ENCODE results near the gene TXN2. TPM values are rescaled to one million over a fixed set of nuclear protein-coding genes. Genes with fewer than 3 reads are reported as not detected.

Gene TXN2
- total and polyA plus RNA-seq, 2 of the 4 experiments (the other 2 are of a cell fraction) = 49.6 to 166 TPM

- peaks cover 27% of the 10 kb centered on the region for H3K4me1 ChIP-seq (ENCODE audit: control insufficient read depth, insufficient read depth, low read length)
- intact Hi-C loops (cut with micrococcal nuclease) = no loop called here
- no peaks in the 10 kb centered on the region for H3K27me3 ChIP-seq (ENCODE audit: control insufficient read depth, insufficient read depth, low read length)
- POLR2A ChIA-PET (ENCODE audit: unreplicated experiment) = interaction anchor here (0.6 kb wide), 1 partner anchor 17 kb away, joined by 14 read pairs; no protein-coding TSS in a partner anchor
- ATAC-seq (ENCODE audit: low read depth) (peak; percentile 28), DNase-seq (no peak)
- peaks cover 7% of the 10 kb centered on the region; the same call in 1 of the 2 replicates for H3K9me1 ChIP-seq (ENCODE audit: insufficient read depth, low read length)
- H4K5ac ChIP-seq (ENCODE audit: low read depth, low read length) = peak overlapping the region; percentile 35; the same call in 1 of the 2 replicates
- no peaks in the 10 kb centered on the region for H3K9me3 ChIP-seq (ENCODE audit: control insufficient read depth, insufficient read depth, low read length)
- no peaks in the 10 kb centered on the region for H4K20me1 ChIP-seq (ENCODE audit: insufficient read depth, low read length)
- no peak overlapping the region for H3K9ac ChIP-seq (ENCODE audit: low read depth, low read length)
- H3K36me3 ChIP-seq (ENCODE audit: control insufficient read depth, insufficient read depth, low read length) = no peaks in the 10 kb centered on the region
- H3K14ac ChIP-seq (replicated peaks; ENCODE audit: low read depth, low read length) = peak overlapping the region; percentile 72
- H2AFZ ChIP-seq (replicated peaks; ENCODE audit: low read length, poor library complexity) = peak overlapping the region; percentile 39
- peak overlapping the region; percentile 96 for H2AK5ac ChIP-seq (ENCODE audit: low read depth, low read length)
- no peak overlapping the region for H3K4me3 ChIP-seq (ENCODE audit: insufficient read depth, low read depth, low read length)
- no TSS peak for BruUV-seq (replicated peaks)
- H4K8ac ChIP-seq (ENCODE audit: low read depth in 2 of 2, low read length in 2 of 2) = peak overlapping the region; percentile 40 to 59; a peak in 1 of 4 replicates
- dilution Hi-C loops (cut with HindIII; ENCODE audit: low sequenced_read_pairs, unreplicated experiment) = no loop called here
- peak overlapping the region; percentile 61; the same call in 1 of the 2 replicates for H3K18ac ChIP-seq (ENCODE audit: low read depth, low read length)
- CTCF ChIA-PET = no interaction called here
- H3K4me2 ChIP-seq (ENCODE audit: low read depth, low read length) = no peak overlapping the region
- peak overlapping the region; percentile 6 for H2BK20ac ChIP-seq (ENCODE audit: low read depth, low read length)
- no peak overlapping the region for H3K23ac ChIP-seq (ENCODE audit: low read depth, low read length)
- H3K56ac ChIP-seq (ENCODE audit: extremely low read depth, insufficient read depth, low read length) = 0 out of 2 replicates have a peak overlapping the region, but pooled peaks have one; percentile 3
- in situ Hi-C loops (cut with MboI; ENCODE audit: low sequenced_read_pairs) = no loop called here
- peak overlapping the region; percentile 65; the same call in 2 of the 3 replicates for H2BK15ac ChIP-seq (ENCODE audit: low read depth, low read length)
- TF ChIP-seq MAZ (IDR thresholded peaks at IDR 0.05; ENCODE audit: borderline replicate concordance, low read depth, low read length) (no peak), NFE2L2 (IDR thresholded peaks at IDR 0.05; ENCODE audit: low read depth, low read length) (no peak), RAD21 (IDR thresholded peaks at IDR 0.05; ENCODE audit: low read length) (no peak), FOS (IDR thresholded peaks at IDR 0.05; ENCODE audit: low read depth, low read length) (no peak), BHLHE40 (IDR thresholded peaks at IDR 0.05; ENCODE audit: low read depth, low read length) (no peak), RFX5 (IDR thresholded peaks at IDR 0.05; ENCODE audit: low read depth, low read length) (no peak), CEBPB (IDR thresholded peaks at IDR 0.05; ENCODE audit: low read depth, low read length) (no peak), CHD1 (IDR thresholded peaks at IDR 0.05; ENCODE audit: low read depth, low read length) (no peak), MAFK (IDR thresholded peaks at IDR 0.05; ENCODE audit: low read depth, low read length) (no peak), MXI1 (IDR thresholded peaks at IDR 0.05; ENCODE audit: borderline replicate concordance, low read depth, low read length) (no peak), RCOR1 (IDR thresholded peaks at IDR 0.05; ENCODE audit: insufficient replicate concordance, low read length) (no peak), POLR2A (IDR thresholded peaks at IDR 0.05; ENCODE audit: low read depth, low read length) (no peak)
- TF ChIP-seq, protein P1, sequence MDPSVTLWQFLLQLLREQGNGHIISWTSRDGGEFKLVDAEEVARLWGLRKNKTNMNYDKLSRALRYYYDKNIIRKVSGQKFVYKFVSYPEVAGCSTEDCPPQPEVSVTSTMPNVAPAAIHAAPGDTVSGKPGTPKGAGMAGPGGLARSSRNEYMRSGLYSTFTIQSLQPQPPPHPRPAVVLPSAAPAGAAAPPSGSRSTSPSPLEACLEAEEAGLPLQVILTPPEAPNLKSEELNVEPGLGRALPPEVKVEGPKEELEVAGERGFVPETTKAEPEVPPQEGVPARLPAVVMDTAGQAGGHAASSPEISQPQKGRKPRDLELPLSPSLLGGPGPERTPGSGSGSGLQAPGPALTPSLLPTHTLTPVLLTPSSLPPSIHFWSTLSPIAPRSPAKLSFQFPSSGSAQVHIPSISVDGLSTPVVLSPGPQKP (IDR thresholded peaks at IDR 0.05; ENCODE audit: borderline replicate concordance, low read depth, low read length) = no peak
- TF ChIP-seq, protein P2, sequence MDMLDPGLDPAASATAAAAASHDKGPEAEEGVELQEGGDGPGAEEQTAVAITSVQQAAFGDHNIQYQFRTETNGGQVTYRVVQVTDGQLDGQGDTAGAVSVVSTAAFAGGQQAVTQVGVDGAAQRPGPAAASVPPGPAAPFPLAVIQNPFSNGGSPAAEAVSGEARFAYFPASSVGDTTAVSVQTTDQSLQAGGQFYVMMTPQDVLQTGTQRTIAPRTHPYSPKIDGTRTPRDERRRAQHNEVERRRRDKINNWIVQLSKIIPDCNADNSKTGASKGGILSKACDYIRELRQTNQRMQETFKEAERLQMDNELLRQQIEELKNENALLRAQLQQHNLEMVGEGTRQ (IDR thresholded peaks at IDR 0.05; ENCODE audit: low read depth, low read length) = no peak
- TF ChIP-seq, protein P3, sequence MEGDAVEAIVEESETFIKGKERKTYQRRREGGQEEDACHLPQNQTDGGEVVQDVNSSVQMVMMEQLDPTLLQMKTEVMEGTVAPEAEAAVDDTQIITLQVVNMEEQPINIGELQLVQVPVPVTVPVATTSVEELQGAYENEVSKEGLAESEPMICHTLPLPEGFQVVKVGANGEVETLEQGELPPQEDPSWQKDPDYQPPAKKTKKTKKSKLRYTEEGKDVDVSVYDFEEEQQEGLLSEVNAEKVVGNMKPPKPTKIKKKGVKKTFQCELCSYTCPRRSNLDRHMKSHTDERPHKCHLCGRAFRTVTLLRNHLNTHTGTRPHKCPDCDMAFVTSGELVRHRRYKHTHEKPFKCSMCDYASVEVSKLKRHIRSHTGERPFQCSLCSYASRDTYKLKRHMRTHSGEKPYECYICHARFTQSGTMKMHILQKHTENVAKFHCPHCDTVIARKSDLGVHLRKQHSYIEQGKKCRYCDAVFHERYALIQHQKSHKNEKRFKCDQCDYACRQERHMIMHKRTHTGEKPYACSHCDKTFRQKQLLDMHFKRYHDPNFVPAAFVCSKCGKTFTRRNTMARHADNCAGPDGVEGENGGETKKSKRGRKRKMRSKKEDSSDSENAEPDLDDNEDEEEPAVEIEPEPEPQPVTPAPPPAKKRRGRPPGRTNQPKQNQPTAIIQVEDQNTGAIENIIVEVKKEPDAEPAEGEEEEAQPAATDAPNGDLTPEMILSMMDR (conservative IDR thresholded peaks at IDR 0.05; ENCODE audit: low read depth, low read length) = no peak
- peak overlapping the region; percentile 60 for H2AK9ac ChIP-seq (replicated peaks; ENCODE audit: low read depth, low read length, poor library complexity)
- WGBS, 2 experiments (ENCODE audit: extremely low coverage in 2 of 2, insufficient read length in 1 of 2) = 67% methylated on average over 8 of the region's 15 CpGs; no CpG with 5 or more reads in 1 of the 2 experiments
- no peak overlapping the region for H3K27ac ChIP-seq (ENCODE audit: insufficient read depth, low read length)
- H2BK120ac ChIP-seq (ENCODE audit: low read depth, low read length) = peak overlapping the region; percentile 78
- H3K4ac ChIP-seq (ENCODE audit: low read depth, low read length) = peak overlapping the region; percentile 77
- H3K79me1 ChIP-seq (ENCODE audit: low read depth in 1 of 2, low read length in 2 of 2) = peaks cover 0 to 4% of the 10 kb centered on the region in 2 experiments; a peak in 1 of 4 replicates
- no peak overlapping the region for H2BK5ac ChIP-seq (ENCODE audit: low read depth, low read length, poor library complexity, severe bottlenecking)
- H4K91ac ChIP-seq (ENCODE audit: insufficient read depth, low read depth, low read length) = peak overlapping the region; percentile 52; the same call in 1 of the 2 replicates
Measured at GRCh38 chr22:36432592-36433317, 48.7 kb downstream of the TXN2 start.

All from IMR-90 (cell line).